ENCODE results near the gene SLC2A5. TPM values are rescaled to one million over a fixed set of nuclear protein-coding genes. Genes with fewer than 3 reads are reported as not detected.
"Not testable (repeated sequence)": the region's sequence is repeated elsewhere in the genome, so short reads cannot be mapped to it uniquely, and the experiment has no call there.

The SLC2A5 gene
- polyA plus RNA-seq, 1 experiment = 0.21 TPM

DNA sequence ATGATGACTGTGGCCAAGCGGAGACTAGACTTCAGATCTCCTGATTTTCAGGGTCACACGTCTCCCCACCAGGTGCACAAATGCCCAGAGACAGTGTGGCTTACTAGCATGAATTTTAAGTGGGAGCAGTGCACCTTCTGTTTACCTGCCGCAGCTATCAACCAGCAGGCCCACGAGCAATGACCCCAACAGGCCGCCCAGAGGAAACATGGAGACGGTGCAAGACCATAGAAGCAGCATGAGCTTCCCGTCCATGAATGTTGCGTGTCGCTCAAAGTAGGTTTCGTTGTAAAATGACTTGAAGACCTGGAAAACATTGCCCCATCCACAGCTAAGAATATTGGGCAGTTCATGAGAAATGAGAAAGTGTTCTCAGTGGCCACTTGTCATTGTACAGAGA lies 46.7 kb downstream of the SLC2A5 start:
- Histone ChIP-seq H3K4me3 (ENCODE audit: low read depth, low read length) (no peak overlapping the region), H3K27me3 (ENCODE audit: control insufficient read depth, insufficient read depth, low read length) (peaks cover 13% of the 10 kb centered on the region), H3K9me3 (ENCODE audit: control insufficient read depth, insufficient read depth, low read length) (no peaks in the 10 kb centered on the region; the same call in 1 of the 2 replicates), H3K27ac (ENCODE audit: low read depth, low read length) (no peak overlapping the region)
- TF ChIP-seq, protein P1, sequence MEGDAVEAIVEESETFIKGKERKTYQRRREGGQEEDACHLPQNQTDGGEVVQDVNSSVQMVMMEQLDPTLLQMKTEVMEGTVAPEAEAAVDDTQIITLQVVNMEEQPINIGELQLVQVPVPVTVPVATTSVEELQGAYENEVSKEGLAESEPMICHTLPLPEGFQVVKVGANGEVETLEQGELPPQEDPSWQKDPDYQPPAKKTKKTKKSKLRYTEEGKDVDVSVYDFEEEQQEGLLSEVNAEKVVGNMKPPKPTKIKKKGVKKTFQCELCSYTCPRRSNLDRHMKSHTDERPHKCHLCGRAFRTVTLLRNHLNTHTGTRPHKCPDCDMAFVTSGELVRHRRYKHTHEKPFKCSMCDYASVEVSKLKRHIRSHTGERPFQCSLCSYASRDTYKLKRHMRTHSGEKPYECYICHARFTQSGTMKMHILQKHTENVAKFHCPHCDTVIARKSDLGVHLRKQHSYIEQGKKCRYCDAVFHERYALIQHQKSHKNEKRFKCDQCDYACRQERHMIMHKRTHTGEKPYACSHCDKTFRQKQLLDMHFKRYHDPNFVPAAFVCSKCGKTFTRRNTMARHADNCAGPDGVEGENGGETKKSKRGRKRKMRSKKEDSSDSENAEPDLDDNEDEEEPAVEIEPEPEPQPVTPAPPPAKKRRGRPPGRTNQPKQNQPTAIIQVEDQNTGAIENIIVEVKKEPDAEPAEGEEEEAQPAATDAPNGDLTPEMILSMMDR (IDR thresholded peaks at IDR 0.05; ENCODE audit: low read depth, low read length) = no peak
- POLR2A ChIA-PET = no interaction called here
- DNase-seq (ENCODE audit: low read depth, low spot score) = no peak
- CTCF ChIA-PET = interaction anchor here (1.8 kb wide), 1 partner anchor 18 kb away, joined by 9 read pairs; no protein-coding TSS in a partner anchor

DNA sequence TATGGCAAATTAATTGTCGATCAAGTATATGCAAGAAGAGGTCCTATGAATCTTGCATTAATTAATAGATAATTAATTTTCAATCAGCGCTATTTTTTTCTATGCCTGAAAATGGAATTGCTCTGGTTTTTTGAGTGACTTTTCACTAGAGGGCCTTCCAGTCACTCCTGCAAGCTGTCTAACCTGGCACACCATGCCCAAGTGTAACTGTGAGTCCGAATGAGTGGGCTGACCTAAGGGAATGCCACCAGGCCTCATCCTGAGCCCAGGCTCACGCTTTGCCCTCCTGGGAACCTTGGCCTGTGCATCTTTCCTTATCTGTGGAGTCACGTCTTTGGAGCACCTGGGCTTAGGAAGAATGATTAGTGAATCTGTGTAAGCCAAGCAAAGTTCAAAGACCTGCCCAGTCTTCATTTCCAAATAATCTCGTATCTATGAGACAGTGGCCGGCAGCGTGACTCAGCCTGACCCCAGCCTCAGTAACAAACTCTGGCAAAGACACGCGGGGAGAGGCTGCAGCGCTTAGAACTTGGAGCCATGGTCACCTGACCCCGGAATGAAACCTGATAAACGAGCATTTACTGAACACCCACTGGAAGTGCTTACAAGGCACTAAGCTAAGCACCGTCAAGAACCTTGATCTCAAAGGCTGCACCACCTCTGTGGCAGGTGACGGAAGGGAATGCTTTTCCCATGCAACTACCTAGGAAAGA lies 47.3 kb downstream of the SLC2A5 start:
- POLR2A ChIA-PET; H3K9me3 ChIP-seq (ENCODE audit: control insufficient read depth, insufficient read depth, low read length); H3K4me3 ChIP-seq (ENCODE audit: low read depth, low read length); DNase-seq (ENCODE audit: low read depth, low spot score); H3K27ac ChIP-seq (ENCODE audit: low read depth, low read length): not testable (repeated sequence)
- CTCF ChIA-PET = interaction anchor here (1.8 kb wide), 1 partner anchor 17 kb away, joined by 9 read pairs; no protein-coding TSS in a partner anchor
- peaks cover 11% of the 10 kb centered on the region for H3K27me3 ChIP-seq (ENCODE audit: control insufficient read depth, insufficient read depth, low read length)

DNA sequence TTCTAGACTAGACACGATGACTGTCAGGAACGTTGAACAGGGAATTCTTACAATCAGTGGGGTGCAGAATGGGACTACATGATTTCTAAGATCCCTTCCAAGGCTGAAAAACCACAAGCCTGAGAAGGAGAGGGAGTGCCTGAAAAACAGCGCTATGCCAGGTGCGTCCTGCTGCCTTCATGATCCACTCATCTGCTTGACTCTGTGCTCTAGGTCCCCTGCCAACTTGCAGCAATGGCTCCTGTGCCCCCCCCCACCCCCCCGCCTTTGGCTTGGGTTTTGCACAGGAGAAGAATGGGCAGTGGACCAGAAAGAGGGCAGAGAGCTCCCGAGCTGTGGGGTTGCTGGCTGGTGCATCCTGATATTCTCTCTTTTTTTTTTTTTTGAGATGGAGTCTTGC lies 49.1 kb downstream of the SLC2A5 start:
- Histone ChIP-seq H3K4me3 (ENCODE audit: low read depth, low read length) (no peak overlapping the region), H3K27me3 (ENCODE audit: control insufficient read depth, insufficient read depth, low read length) (peaks cover 7% of the 10 kb centered on the region), H3K9me3 (ENCODE audit: control insufficient read depth, insufficient read depth, low read length) (no peaks in the 10 kb centered on the region; the same call in 1 of the 2 replicates), H3K27ac (ENCODE audit: low read depth, low read length) (no peak overlapping the region)
- DNase-seq (ENCODE audit: low read depth, low spot score) = no peak
- ChIA-PET CTCF (interaction anchor here (0.6 to 2.2 kb wide), 3 partner anchors 15 to 92 kb away, joined by 3 to 9 read pairs (median 7); no protein-coding TSS in a partner anchor), POLR2A (no interaction called here)
- TF ChIP-seq, protein P1 (IDR thresholded peaks at IDR 0.05; ENCODE audit: low read depth, low read length) = no peak

DNA sequence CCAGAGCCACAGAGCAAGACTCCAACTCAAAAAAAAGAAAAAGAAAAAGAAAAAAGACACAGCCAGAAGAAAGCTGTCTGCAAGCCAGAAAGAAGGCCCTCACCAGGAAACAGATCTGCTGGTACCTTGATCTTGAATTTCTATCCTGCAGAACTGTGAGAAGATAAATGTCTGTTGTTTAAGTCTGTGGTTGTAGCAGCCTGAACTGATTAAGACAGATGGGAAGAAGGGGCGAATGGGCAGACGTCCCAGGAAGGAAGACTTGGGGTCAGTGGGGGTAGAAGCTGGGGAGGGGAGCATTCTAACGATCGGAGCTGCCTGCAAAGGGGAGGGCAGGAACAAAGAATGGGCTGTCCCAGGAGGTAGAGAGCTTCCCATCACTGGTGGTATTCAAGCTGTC lies 49.5 kb downstream of the SLC2A5 start:
- peaks cover 7% of the 10 kb centered on the region for H3K27me3 ChIP-seq (ENCODE audit: control insufficient read depth, insufficient read depth, low read length)
- H3K4me3 ChIP-seq (ENCODE audit: low read depth, low read length) = no peak overlapping the region
- H3K9me3 ChIP-seq (ENCODE audit: control insufficient read depth, insufficient read depth, low read length) = no peaks in the 10 kb centered on the region; the same call in 1 of the 2 replicates
- DNase-seq (ENCODE audit: low read depth, low spot score) = no peak
- ChIA-PET CTCF (interaction anchor here (0.6 to 2.2 kb wide), 3 partner anchors 15 to 92 kb away, joined by 3 to 9 read pairs (median 7); no protein-coding TSS in a partner anchor), POLR2A (no interaction called here)
- TF ChIP-seq, protein P1 (IDR thresholded peaks at IDR 0.05; ENCODE audit: low read depth, low read length) = no peak
- H3K27ac ChIP-seq (ENCODE audit: low read depth, low read length) = no peak overlapping the region

DNA sequence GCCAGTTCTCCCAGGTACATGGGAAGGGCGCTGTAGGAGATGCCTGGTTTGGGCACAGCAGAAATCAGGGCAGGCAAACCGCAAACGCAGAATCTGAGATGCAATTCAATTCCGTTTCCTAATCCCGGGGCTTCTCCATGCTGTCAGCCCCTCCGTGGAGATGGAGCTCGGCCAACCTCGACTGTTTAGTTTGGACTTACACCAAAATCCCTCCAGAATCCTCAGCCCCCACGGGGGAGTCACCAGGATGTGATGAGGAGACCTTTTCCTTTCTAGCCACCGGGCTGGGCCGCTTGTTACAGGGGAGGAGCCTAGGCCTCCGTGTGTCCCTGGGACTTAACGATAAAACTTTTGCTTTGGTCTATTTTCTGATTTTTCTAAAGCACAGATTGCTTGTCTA lies 51.1 kb downstream of the SLC2A5 start:
- no peak for DNase-seq (ENCODE audit: low read depth, low spot score)
- Histone ChIP-seq H3K4me3 (ENCODE audit: low read depth, low read length) (no peak overlapping the region), H3K27me3 (ENCODE audit: control insufficient read depth, insufficient read depth, low read length) (peaks cover 7% of the 10 kb centered on the region), H3K9me3 (ENCODE audit: control insufficient read depth, insufficient read depth, low read length) (no peaks in the 10 kb centered on the region; the same call in 1 of the 2 replicates), H3K27ac (ENCODE audit: low read depth, low read length) (no peak overlapping the region)
- ChIA-PET POLR2A (no interaction called here), CTCF (interaction anchor here (0.8 kb wide), 1 partner anchor 14 kb away, joined by 3 read pairs; no protein-coding TSS in a partner anchor)
- TF ChIP-seq, protein P1 (IDR thresholded peaks at IDR 0.05; ENCODE audit: low read depth, low read length) = no peak
